Femur (tissue), 1 donor: Measurements from ENCODE around the gene IFNA10.
"Not testable (repeated sequence)": the region's sequence is repeated elsewhere in the genome, so short reads cannot be mapped to it uniquely, and the experiment has no call there.

ENCODE experiments used
- DNase-seq: peaks from one replicate; pipeline ENCODE4 v3.0.0-alpha.2; 2017

The IFNA10 gene

GRCh38 chr9:21187487-21187886, 19.5 kb downstream of the IFNA10 start, which contains the start of gene IFNA4:
TSS of gene IFNA4 (minus strand) at chr9:21187587. CDS start at chr9:21187531, 56 bp downstream.
- DNase-seq, result not testable (repeated sequence)

DNA sequence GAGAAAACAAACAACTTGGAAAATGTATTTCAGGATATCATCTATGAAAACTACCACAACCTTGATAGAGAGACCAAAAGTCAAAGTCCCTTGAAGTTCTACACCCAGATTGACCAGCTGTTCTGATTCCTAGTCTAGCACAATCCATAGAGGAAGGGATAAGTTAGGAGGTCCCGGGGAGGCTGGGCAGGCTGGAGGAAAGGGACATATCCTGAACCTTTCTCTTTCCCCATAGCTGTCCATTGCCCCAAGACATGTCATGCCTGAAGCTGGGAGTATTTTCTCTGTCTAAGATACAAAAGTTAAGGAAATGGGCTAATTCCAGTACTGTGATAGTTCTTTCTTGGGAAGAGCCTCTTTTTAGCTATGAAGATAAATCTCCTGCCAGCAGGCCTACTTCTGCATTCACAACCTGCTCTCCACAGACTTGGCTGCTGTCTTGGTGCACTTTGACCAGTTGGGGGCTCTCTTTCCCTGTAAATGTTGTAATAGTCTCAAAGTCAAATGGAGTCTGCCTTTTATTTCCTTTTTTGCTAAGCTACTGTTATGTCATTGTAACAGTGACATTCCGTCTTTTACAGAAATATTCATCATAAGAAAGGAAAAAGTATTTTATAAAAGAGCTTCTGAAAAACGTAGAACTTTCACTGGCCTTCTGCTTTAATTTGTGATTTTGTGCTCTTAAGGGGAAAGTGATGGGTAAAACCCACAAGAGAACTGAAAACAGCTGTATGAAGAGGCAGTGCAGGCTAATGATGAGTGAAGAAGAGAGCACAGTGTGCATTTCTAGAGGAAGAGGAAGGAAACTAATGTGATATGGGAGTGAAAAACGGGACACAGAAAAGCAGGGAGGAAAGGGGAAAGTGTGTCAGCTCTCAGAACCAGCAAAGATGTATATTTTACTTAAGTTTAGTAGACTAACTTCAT, 23.9 kb downstream of the IFNA10 start:
- not testable (repeated sequence) for DNase-seq

GRCh38 chr9:21174671-21175070, 32.3 kb downstream of the IFNA10 start:
- DNase-seq, result no peak

DNA sequence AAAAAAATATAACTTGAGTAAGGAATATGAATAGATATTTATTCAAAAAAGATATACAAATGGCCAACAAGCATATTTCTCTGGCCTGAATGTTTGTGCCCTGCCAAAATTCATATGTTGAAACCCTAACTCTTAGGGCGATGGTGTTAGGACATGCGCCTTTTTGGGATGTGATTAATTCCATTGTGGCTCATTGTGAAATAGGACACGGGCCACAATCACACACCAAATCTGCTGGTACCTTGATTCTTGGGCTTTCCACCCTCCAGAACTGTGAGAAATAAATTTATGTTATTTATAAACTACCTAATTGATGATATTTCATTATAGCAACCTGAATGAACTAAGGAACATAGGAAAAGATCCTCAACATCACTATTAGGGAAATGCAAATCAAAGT, 34.8 kb downstream of the IFNA10 start:
- DNase-seq, result no peak

- no peak for DNase-seq
Measured at GRCh38 chr9:21171351-21171750, 35.6 kb downstream of the IFNA10 start.

- not testable (repeated sequence) for DNase-seq
Measured at GRCh38 chr9:21166560-21166959, 40.4 kb downstream of the IFNA10 start, which contains the start of gene IFNA21. TSS of gene IFNA21 (minus strand) at chr9:21166660. CDS start at chr9:21166612, 48 bp downstream.

DNA sequence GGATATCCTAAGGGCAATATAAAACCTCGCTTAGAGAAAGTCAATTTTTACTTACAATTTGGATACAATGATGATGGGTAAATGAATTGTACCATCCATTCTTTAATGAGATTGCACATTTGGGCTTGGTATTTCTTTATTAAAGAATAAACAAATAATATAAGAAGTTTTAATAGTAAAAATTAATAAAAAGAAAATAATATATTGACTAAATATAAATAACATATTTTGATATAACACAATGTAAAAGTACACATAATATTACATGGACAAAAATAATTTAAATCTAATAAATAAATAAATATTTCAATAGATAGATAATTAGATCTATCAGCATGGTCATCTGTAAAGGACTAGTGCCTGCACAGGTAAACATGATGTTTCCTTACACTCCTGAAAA, 41.4 kb downstream of the IFNA10 start:
- no peak for DNase-seq

DNA sequence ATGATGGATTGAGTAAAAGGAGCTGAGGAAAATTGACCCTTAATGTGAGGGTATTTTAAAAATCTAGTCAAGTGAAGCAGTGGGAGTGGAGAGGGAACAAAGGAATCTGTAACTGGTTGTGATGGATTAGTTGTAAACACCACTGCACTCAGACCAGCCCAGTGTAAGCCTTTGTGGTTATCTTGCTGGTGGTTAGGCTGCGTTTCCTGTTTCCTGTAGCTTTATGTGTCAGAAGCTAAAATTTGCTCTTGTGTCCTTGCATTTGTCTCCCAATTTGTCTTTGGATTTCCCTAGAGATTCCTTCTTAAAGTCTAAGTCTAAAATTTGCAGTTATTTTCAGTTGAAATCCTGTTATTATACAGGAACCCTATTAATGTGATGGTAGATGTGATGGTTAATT, 46.8 kb downstream of the IFNA10 start:
- DNase-seq, result no peak
